Measurements from ENCODE around the gene DPM3.

DPM3 gene

GRCh38 chr1:155133799-155134281 is 6.5 kb downstream of the DPM3 start:
- H3K4me3 ChIP-seq (replicated peaks; ENCODE audit: low read depth, low read length) = no peak overlapping the region
- no peak for TF ChIP-seq CTCF (IDR thresholded peaks at IDR 0.05; ENCODE audit: low read depth, low read length, missing control alignments)
- no peak for DNase-seq (ENCODE audit: extremely low read depth, low read depth)

- H3K4me3 ChIP-seq (replicated peaks; ENCODE audit: low read depth, low read length) = no peak overlapping the region
- no peak for TF ChIP-seq CTCF (IDR thresholded peaks at IDR 0.05; ENCODE audit: low read depth, low read length, missing control alignments)
- DNase-seq (ENCODE audit: extremely low read depth, low read depth) = no peak
These were observed 8.5 kb downstream of the DPM3 start for GRCh38 chr1:155131856-155132255.

- no peak for DNase-seq (ENCODE audit: extremely low read depth, low read depth)
- H3K4me3 ChIP-seq (replicated peaks; ENCODE audit: low read depth, low read length) = no peak overlapping the region
- TF ChIP-seq CTCF (IDR thresholded peaks at IDR 0.05; ENCODE audit: low read depth, low read length, missing control alignments) = no peak
These were observed 9.0 kb downstream of the DPM3 start for GRCh38 chr1:155131285-155131684.

GRCh38 chr1:155130272-155131006 is 9.9 kb downstream of the DPM3 start:
- no peak overlapping the region for H3K4me3 ChIP-seq (replicated peaks; ENCODE audit: low read depth, low read length)
- TF ChIP-seq CTCF (IDR thresholded peaks at IDR 0.05; ENCODE audit: low read depth, low read length, missing control alignments) = no peak
- DNase-seq (ENCODE audit: extremely low read depth, low read depth) = no peak

- H3K4me3 ChIP-seq (replicated peaks; ENCODE audit: low read depth, low read length) = no peak overlapping the region
- TF ChIP-seq CTCF (IDR thresholded peaks at IDR 0.05; ENCODE audit: low read depth, low read length, missing control alignments) = no peak
- DNase-seq (ENCODE audit: extremely low read depth, low read depth) = no peak
These were observed 11.4 kb downstream of the DPM3 start for GRCh38 chr1:155128755-155129473.

- no peak for TF ChIP-seq CTCF (IDR thresholded peaks at IDR 0.05; ENCODE audit: low read depth, low read length, missing control alignments)
- no peak for DNase-seq (ENCODE audit: extremely low read depth, low read depth)
- H3K4me3 ChIP-seq (replicated peaks; ENCODE audit: low read depth, low read length) = peak overlapping the region; percentile 35
These were observed 12.2 kb downstream of the DPM3 start for GRCh38 chr1:155127967-155128754.

Measured in HFF-Myc (cell line).